ENCODE data around the gene C6orf47.
A peak's percentile ranks its signal among the peaks of the same experiment; 100 is the strongest.
"Not testable (repeated sequence)": the region's sequence is repeated elsewhere in the genome, so short reads cannot be mapped to it uniquely, and the experiment has no call there.

The C6orf47 gene, protein sequence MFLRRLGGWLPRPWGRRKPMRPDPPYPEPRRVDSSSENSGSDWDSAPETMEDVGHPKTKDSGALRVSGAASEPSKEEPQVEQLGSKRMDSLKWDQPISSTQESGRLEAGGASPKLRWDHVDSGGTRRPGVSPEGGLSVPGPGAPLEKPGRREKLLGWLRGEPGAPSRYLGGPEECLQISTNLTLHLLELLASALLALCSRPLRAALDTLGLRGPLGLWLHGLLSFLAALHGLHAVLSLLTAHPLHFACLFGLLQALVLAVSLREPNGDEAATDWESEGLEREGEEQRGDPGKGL

DNA sequence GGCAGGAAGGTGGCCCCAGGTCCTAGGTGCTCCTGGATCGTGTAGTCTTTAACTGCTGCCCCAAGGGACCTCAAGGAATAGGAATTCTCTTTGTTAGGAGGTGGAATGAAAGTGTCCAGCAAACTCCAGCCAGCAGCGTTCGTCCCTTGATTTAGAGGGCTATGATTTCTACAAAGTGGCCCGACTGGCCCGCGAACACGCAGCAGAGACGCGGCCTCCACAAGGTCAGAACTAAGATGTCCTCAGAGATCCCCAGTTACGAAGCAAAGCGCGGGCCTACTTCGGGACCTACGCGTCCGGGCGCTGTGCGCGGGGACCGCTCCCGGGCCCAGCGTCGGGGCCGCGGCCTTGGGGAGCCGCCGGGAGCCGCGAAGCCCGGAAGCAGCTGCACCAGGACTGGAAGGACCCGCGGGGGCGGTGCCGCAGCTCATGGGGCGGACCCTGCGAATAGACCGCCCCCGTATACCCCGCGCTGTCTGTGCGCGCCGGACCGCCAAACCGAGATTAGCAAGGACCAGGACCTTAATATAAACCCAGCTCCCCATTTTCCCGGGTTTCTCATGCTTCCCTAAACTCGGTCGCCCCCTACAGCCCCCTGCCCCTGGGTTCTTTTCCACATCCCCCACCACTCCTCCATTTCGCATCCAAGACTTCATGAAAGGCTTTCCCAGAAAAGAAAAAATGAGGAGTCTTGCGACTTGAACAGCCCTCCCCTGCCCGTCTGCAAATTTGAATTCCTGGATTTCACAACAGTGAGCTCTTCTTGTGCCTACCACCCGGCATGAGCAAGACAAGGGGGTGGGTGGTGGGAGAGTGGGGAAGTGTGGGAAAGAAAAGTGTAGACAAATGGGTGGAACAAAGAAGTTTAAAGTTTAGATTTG, at the start of gene C6orf47:
Gene C6orf47, minus strand, starts transcription at position 398 of the 881 bp plus-strand sequence. CDS start 831 bp downstream, outside the sequence.
- FAIRE-seq: peak; percentile 63

DNA sequence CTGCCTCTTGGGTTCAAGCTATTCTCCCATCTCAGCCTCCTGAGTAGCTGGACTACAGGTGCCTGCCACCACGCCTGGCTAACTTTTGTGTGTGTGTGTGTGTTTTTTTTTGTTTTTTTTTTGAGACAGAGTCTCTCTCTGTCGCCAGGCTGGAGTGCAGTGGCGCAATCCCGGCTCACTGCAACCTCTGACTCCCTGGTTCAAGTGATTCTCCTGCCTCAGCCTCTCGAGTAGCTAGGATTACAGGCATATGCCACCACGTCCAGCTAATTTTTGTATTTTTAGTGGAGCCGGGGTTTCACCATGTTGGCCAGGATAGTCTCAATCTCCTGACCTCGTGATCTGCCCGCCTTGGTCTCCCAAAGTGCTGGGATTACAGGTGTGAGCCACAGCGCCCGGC, 48.6 kb upstream of the C6orf47 start:
- DNase-seq (ENCODE audit: insufficient read length, low spot score); FAIRE-seq: not testable (repeated sequence)

More for the DNA sequence above, at the start of gene C6orf47:
- peak; percentile 55 for DNase-seq (ENCODE audit: insufficient read length, low spot score)

DNA sequence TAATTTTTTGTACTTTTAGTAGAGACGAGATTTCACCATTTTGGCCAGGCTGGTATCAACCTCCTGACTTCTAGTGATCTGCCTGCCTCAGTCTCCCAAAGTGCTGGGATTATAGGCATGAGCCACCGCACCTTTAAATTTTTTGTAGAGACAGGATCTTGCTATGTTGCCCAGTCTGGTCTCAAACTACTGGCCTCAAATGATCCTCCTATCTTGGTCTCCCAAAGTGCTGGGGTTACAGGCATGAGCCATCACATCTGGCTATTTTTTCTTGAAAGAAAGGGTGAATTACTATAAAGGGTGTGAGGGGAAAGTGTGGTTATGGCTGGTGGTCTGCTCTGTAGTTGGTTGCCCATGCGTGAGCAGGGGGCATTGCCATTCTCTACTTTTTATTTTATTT, 47.6 kb upstream of the C6orf47 start:
- FAIRE-seq: no peak
- no peak for DNase-seq (ENCODE audit: insufficient read length, low spot score)

DNA sequence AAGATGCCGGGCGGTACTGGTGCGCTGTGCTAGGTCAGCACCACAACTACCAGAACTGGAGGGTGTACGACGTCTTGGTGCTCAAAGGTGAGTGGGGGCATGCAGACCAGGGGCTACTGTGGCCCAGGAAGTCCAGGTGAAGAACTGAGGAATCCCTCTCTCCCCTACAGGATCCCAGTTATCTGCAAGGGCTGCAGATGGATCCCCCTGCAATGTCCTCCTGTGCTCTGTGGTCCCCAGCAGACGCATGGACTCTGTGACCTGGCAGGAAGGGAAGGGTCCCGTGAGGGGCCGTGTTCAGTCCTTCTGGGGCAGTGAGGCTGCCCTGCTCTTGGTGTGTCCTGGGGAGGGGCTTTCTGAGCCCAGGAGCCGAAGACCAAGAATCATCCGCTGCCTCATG, 47.1 kb upstream of the C6orf47 start:
- no peak for FAIRE-seq
- no peak for DNase-seq (ENCODE audit: insufficient read length, low spot score)

DNA sequence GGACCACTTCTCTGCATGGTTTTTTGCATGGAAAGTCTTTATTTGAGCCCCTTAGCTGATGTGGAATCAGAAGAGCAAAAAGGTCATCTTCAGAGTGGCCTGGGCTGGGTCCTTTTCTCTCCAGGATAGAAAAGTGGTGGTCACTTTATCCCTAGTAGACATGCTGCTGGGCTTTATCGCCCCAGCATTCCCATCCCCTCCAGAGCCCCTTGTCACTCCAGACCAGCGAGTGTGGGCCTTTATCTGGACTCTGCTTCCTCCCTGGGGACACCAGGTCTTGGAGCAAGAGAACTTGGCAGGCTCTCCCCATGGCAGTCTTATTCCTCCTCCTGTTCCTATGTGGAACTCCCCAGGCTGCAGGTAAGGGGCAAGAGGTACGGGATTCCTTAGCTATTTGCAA, 46.0 kb upstream of the C6orf47 start, which contains the start of gene LY6G6F:
Gene LY6G6F, plus strand, starts transcription at position 268 of the 400 bp plus-strand sequence. Its CDS starts 41 bp downstream, at position 309.
- no peak for FAIRE-seq
- no peak for DNase-seq (ENCODE audit: insufficient read length, low spot score)

DNA sequence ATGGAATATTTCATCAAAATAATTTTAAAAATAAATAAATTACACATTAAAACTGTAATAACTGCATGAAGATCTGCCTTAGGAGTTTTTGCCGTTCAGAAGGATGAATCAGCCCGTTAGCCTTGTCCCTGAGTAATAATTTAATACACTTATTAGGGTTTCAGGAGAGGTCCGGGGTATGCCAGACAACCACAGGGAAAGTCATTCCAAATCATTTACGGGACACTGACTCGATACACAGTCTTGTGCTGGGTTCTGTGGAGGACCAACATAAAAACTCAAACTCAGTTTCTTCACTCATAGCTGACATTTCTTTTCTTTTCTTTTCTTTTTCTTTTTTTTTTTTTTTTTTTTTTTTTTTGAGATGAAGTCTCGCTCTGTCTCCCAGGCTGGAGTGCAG, 45.4 kb upstream of the C6orf47 start:
- DNase-seq (ENCODE audit: insufficient read length, low spot score): no peak
- no peak for FAIRE-seq

DNA sequence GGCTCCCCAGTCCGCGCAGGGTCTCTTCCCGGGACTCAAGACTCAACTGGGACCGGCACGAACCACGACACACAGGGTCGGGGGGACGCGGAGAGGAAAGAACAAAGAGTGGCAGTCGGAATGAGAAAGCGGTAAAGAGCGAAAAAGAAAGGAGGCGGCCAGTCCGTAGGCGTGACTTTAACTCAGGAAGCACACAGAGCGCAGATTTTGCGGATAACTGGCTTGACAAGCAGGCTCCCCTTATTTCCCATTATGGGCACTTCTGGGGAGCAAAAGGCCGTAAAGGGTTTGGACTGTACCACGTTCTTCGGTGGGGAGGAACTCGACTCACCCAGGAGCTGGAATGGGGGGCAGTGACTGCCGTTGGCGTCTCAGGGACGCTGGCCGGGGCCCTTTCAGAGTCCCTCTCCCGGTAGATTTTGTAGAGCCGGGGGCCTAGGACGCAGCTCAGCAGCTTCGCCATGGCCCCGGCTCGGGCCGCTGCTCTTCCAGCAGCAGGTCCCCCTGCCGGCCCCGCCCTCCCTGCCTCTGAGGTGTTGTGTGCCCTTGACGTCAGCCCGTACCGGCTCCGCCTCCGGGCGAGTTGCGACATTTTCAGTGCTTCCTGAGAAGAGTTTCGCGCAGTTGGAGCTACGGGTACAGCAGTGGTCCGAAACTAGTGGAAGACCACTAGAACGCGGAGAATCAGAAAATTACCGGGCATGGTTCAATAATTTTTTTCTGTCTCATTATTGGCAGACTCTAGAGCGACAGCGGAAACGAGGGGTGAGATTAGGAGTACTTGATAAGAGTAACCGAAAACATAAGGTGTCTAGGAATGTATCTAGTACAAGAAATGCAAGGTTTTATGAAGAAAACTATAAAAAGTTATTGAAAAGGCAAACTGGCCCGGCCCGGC, 42.5 kb upstream of the C6orf47 start, which contains the start of gene ABHD16A:
Gene ABHD16A, minus strand, starts transcription at position 506 of the 898 bp plus-strand sequence. Its CDS starts 43 bp downstream, at position 463.
- peak; percentile 97 for FAIRE-seq
- DNase-seq (ENCODE audit: insufficient read length, low spot score): peak; percentile 97

DNA sequence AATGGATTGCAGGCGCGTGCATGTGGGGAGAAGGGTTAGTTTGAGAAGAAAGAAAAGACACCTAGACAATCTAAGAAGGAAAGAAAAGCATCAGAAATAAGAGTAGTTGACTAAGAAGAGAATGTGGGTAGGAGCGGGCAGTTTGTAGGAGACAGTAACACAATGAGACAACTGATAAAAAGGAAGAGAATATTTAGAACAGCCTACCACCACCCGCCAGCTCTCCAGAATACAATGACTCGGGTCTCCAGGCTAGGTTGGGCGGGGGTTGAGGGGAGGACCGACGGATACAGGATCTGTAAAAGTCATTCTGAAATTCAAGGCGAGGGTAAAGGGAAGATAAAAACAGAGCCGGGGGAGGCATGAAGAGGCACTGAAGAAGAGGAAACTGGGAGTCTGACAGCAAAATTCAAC, 41.8 kb upstream of the C6orf47 start:
- FAIRE-seq: peak; percentile 4
- DNase-seq (ENCODE audit: insufficient read length, low spot score): no peak

DNA sequence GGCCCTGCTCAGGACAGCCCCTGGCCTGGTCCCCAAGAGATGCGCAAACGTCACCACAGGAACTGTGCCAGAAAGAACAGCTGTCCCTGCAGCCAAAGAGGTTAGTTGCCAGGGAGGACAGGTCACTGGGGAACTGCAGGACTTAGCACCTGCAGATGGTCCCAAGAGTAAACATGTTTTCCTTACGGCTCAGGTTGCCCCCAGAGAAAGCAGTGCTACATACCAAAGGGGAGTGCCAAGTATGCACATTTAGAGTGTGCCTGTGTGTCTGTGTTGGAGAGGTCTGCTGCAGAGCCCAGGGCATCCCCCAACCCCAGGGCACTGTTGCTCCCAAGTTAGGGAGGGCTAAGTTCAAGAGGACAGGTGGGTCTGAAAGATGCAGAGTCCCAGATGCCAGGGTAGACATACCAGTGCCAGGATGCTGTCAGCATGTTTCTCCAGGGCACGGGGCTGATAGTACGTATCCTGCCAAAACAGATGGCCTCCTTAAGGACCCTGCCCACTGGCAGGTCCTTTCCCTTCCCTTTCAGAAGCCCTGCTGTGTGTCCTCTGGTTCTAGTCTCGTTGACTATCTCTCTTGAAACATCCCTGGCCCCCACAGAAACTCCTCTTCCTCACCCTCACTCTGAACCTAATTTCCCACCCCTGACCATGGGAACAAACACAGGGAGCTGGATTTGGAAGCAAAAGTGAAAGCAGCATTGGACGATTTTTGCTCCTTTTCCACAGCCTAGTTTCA, 41.3 kb upstream of the C6orf47 start:
- DNase-seq (ENCODE audit: insufficient read length, low spot score) (no peak), FAIRE-seq (peak; percentile 31)

DNA sequence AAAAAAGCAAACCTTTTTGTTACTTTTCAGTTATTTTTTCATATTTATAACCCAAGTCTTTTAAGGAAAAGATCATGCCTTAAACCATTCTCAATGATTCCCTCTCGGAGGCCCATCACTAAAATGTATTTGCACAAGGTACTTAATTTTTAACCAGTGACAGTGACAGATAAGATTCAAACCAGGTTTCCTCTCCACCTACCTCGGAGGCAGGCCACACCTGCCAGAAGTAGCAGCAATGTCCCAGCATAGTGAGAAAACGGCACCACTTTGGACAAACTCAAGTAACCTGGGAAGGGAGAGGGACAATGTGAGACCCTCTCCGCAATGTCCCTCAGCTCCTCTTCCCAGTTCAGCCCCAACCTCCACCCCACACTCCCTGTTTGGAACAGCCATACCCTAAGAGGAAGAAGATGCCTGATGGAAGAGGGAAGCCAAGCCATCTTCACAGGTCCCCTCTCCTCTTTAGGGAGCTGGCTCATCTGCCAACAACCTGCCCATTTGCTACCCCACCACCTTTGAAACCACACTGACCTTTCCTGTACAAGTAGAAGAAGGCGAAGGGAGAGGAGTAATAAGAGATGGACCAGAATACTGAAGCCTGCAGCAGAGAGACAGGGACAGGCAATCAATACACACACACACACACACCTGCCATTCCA, 40.3 kb upstream of the C6orf47 start:
- FAIRE-seq (no peak), DNase-seq (ENCODE audit: insufficient read length, low spot score) (no peak)

DNA sequence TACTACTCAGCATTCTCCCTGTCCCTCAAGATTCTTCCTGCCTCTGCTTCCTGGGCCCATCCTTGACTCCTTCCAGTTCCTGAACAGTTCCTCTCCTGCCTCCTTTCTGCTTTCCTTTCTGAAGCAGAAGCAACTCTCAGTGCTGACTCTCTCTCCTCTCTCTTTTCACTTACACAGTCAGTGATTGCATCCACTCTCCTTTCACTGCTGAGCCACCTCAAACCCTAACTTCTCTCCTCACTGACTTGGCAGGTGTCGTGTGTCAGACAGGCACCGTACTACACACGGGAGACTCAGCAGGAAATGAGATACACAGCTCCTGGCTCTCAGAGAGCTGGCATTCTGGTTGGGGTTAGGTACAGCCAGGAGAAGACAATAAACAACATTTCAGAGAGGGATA, 37.0 kb upstream of the C6orf47 start:
- DNase-seq (ENCODE audit: insufficient read length, low spot score) (no peak), FAIRE-seq (no peak)

DNA sequence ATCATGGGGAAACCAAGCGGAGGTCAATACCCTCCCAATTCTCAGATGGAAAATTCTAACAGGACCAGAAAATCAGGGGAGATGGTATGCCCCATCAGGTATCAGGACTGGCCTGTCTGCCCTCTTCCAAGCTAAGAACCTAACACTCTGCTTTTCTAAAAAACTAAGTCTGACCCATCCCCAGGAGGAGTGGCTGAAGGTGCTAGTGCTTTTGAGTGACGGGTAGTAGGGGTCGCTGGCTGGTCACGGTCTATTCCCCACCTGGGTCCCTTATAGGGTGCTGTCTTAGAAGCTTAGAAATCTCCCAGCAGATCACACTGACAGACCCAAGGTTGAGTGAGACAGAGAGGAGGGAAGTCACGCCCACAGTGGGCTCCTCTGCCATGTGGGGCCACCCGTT, 33.0 kb upstream of the C6orf47 start:
- FAIRE-seq (no peak), DNase-seq (ENCODE audit: insufficient read length, low spot score) (no peak)

DNA sequence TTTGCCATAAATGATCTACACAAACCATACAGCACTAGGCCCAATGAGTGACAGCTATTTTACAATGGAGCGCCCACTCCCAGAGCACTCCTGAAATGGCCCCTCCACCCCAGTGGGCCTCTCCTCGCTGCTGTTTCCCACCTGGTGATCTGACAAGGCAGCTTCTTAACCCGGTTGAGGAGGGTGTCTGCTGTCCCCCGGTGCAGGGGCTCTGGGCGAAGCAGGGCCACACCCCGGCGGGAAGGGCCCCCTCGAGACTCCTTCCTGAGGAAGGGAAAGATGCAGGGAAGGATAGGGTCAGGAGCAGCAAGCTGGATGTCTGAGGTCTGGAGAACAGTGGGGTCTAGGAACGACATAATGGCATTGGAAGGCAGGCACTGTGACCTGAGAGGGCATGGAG, 32.3 kb upstream of the C6orf47 start:
- FAIRE-seq: no peak

DNA sequence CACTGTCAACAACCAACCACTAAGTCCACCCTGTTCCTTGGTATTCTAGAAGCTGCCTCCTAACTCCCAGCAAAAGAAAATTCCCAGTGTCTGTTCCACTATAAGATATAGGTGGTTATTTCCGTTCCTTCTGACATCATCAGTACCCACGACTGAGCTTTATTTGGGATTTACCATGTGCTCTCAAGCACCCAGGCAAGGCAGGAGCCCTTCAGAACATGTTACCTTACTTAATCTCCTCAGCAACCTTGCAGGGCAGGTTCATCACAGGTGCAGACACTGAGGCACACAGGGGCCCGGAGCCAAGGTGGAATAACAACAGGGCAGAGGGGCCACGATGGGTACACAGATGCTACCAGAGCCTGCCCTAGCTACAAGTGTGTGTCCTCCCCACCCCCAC, 31.8 kb upstream of the C6orf47 start:
- no peak for DNase-seq (ENCODE audit: insufficient read length, low spot score)
- FAIRE-seq: no peak

More for the DNA sequence above, 32.3 kb upstream of the C6orf47 start:
- no peak for DNase-seq (ENCODE audit: insufficient read length, low spot score)

DNA sequence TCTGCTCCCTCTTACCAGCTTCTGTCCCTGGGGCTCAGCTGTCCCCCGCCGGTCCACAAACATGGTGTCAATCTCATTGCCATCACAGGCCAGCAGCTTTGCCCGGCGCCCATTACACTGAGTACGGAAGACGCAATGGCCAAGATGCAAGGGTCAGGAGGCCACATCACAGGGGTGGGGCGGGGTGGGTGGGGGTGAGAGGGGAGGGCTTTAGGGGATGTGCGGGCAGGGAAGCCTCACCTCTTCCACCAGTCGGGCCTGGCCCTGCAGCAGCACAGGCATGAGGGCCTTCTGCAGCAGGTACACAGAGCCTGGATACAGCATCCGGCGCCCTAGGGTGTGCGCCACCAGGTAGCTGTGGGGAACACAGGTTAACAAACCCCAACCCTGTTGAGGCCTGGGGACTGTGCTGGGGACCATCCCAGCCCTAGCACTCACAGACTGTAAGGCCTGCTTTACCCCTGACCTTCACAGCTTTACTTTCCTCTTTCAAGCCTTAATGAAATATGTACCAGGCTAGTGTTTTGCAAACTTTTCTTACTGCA, 31.1 kb upstream of the C6orf47 start:
- no peak for FAIRE-seq
- DNase-seq (ENCODE audit: insufficient read length, low spot score): no peak

DNA sequence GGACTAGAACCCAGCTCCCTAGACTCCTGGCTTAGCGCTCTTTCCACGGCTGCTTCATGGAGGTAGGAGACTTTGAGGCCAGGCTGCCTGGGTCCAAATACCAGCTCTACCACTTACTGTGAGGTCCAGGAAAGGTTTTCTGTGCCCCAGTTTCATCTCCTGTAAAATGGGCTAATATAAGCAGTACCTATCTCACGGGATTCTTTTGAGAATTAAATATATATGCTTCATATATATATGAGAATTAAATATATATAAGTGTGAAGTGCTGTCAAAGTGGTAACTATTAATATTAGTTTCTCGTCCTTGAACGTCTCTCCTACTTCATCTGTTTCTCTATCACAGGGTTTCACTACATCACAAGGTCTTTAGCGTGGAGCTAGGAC, 30.5 kb upstream of the C6orf47 start:
- no peak for DNase-seq (ENCODE audit: insufficient read length, low spot score)
- FAIRE-seq: no peak

DNA sequence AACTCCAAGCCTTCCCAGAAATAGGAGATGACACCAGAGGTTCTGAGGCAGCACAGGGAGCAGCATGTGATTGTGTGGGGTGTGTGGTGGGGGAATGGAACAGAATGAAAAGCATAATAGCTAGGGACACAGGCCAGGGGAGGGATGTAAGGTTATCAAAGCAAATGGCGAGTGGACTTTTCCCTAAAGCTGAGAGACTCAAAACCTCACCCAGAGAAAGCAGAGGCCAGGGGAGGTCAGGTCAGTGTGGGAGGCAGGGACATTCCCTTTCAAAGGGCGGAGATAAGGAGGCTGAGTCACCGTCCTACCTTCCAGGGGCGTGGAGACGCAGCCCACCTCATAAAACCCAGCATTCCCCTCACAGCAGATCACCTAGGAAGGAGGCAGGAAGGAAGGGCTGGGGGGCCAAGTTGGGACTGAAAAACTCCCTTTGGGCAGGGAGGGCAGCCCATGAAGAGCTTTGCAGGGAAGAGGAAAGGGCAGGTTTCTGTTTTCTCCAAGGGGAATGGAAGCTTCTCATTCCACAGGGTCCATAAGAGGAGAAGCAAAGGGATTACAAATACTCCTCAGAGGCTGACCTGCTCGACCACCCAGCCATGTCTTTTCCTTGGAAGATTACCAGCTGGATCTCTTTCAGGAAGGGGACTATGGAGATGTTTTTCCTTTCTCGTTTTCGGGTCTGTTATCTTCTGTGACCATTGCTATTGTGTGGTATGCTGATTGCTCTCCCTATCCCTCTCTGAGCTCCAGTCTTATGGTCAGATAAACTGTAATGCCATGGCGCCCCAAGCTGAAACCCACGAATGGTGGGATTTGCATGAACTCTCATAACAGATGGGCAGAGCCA, 29.9 kb upstream of the C6orf47 start:
- FAIRE-seq: no peak
- no peak for DNase-seq (ENCODE audit: insufficient read length, low spot score)
